Activated CD8-positive, alpha-beta memory T cell treated with anti-CD3 and anti-CD28 coated beads for 24 hours (primary cell): ENCODE measurements around the gene CAPZB.

Source experiments
- DNase-seq: peaks from one replicate; pipeline ENCODE4 v3.0.0-alpha.2; 2020

Gene CAPZB

GRCh38 chr1:19381261-19381660 lies 104.1 kb downstream of the CAPZB start:
- DNase-seq, result no peak

GRCh38 chr1:19377812-19378718 lies 107.3 kb downstream of the CAPZB start:
- DNase-seq, result no peak

GRCh38 chr1:19376428-19377372 lies 108.6 kb downstream of the CAPZB start:
- no peak for DNase-seq

- no peak for DNase-seq
Measured at GRCh38 chr1:19375631-19376400, 109.5 kb downstream of the CAPZB start.

- DNase-seq, result no peak
Measured at GRCh38 chr1:19374926-19375325, 110.4 kb downstream of the CAPZB start.

DNA sequence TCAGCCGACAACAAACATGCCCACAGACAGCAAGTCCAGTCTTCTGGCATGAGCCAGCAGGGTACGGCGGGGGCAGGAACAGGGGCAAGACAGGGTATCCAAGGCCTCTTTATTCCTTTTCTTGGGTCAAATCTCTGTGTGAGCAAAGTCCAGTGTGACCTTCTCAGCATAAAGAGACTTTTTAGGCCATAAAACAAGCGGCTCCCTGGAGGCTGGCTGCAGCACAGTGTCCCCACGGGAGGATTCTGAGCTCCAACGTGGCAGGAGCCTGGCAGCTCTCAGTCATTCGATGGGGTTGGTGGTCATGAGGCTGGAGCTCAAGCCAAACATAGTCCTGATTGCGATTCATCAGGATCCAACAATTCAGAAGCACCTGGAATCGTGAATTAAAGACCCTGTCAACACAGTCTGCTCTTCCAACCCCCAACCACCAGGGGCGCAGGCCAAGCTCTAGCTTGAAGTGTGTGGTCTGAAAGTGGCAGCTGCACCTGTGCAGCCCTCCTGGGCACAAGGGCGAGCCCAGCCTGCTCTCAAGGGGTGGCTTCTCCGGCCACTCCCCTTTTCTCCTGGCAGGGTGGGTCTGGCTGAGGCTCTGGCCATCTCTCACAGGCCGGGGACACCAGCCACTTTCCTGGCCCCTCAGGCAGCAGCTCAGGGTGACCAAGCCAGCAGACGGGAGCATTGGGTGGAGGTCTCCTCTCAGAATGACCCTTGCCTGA lies 111.1 kb downstream of the CAPZB start:
- DNase-seq, result no peak

- DNase-seq, result no peak
Measured at GRCh38 chr1:19373211-19374082, 111.9 kb downstream of the CAPZB start.

GRCh38 chr1:19372602-19373001 lies 112.7 kb downstream of the CAPZB start:
- DNase-seq, result no peak

DNA sequence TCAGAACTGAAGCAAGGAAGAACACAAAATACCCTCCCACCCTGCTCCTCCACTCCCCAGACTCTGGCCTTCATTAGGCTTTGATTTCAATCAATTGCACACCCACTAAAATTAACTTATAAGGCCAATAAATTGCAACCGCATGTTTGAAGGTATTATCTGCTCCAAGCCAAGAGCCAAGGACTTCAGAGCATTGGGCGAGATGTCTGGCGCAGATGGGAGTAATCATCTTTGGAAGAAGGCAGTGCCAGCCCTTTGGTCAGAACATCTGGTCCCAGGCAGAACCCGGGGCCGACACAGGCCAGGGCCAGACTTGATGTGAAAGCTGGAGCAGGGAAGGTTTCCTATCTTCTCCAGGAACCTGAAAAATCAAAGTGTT lies 113.2 kb downstream of the CAPZB start:
- no peak for DNase-seq

DNA sequence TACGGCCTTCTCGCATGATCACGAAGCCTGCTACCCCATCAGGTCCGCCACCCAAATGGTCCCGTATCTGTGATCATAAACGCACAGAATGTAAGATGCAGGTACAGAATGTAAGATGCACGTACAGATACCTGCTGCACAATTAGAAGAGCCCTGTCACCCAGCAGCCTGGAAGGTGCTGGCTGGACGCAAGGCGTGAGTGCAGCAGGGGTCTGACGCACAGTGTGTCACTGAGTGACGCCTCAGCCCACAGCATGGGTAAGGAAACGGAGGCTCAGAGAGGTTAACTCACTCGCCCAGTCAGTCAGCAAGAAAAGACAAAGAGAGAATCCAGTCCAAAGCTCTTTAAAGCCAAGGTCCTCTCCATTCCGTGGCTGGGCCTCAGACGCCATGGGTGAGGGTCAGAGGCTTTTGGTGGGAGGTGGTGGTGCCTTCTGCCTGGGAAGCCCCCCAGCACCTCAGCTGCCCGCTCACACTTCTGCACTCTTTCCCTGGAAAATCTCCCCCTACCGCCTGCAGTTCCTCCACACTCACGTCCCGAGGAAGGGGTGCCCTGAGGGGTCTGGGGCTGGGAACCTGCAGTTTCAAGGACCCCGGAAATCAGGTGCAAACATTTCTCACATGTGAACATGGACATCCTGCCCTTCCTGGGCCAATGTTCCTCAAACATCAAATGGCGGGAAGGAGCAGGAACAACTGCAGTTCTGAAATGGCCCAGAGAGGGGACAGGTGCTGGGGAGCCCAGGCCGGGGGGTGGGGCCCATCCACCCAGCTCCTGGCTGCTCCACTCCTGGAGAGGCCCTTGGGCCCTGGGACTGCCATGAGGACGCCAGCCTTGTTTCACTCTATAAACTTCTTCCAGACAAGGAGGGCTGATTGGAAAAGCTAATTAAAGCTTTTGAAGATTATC lies 113.9 kb downstream of the CAPZB start:
- DNase-seq, result no peak

GRCh38 chr1:19370453-19371170 lies 114.7 kb downstream of the CAPZB start:
- no peak for DNase-seq

GRCh38 chr1:19369396-19370090 lies 115.8 kb downstream of the CAPZB start:
- no peak for DNase-seq

DNA sequence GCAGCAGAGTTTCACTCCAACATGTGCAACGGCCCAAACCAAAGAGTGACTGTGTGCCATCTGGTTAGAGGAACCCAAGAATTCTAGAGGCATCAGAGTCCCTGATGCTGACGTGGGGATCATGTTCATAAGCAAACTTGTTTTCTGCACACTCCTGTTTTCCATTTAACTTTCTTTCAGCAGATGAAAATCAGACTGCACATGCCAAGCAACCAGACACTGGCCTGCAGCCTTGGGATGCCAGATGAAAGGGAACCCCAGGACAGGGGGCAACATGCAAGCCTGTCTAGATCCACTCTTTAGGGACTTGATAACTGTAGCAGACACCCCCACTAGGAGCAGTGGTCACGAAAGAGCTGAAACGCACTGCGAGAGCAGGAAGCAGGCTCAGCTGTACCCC lies 116.4 kb downstream of the CAPZB start:
- DNase-seq, result no peak

DNA sequence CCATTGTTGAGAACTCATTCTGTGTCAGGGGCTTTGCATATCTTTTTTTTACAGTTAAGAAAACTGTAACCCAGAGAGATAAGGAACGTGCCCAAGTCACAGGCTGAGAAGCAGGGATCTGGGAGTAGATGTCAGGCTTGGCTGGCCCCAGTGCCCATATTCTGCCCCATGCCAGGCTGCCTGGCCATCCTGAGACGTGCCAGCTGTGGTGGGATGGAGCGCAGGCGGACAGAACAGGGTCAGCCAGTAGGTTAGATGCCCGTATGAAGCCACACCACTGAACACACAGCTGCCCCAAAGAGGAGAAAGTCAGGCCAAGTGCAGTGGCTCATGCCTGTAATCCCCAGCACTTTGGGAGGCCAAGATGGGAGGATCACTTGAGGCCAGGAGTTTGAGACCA lies 117.3 kb downstream of the CAPZB start:
- DNase-seq, result no peak

- no peak for DNase-seq
Measured at GRCh38 chr1:19367584-19368041, 117.7 kb downstream of the CAPZB start.

- no peak for DNase-seq
Measured at GRCh38 chr1:19366599-19367536, 118.5 kb downstream of the CAPZB start.

DNA sequence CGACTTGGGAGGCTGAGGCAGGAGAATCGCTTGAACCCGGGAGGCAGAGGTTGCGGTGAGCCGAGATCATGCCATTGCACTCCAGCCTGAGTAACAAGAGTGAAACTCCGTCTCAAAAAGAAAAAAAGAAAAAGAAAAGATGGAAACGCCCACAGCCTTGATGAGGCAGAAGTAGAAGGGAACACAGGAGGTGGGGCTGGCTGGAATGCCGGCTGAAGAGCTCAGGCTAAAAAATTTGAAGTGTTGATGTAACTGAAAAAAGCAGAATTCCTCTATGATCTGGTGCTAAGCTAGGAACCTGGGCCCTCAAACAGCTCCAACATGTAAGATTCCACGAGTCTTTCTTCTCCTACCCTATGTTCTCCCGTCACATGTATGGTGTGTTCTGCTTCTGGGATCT lies 119.6 kb downstream of the CAPZB start:
- DNase-seq, result no peak
